Measurements from ENCODE around the gene CCDC138. TPM values are rescaled to one million over a fixed set of nuclear protein-coding genes. Genes with fewer than 3 reads are reported as not detected.
A peak's percentile ranks its signal among the peaks of the same experiment; 100 is the strongest.

CCDC138 gene
- total and polyA plus RNA-seq, 2 of the 13 experiments (the other 11 are each of a cell fraction or from before 2014, with no cell fraction given): 5.6 to 32.5 TPM

DNA sequence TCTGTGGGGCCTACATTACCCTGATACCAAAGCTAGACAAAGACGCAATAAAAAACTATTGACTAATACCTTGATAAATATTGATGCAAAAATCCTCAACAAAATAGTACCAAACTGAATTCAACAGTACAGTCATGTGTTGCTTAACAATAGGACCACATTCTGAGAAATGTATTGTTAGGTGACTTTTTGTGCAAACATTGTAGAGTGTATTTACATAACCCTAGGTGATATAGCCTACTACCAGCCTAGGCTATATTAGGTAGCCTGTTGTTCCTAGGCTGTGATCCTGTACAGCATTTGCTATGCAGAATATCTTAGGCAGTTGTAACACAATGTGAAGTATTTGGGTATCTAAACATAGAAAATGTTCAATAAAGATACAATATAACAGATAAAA is 36.7 kb downstream of the CCDC138 start (continued):
- TF ChIP-seq ZFAT (CRISPR knock-in tag; conservative IDR thresholded peaks at IDR 0.05) (no peak), CEBPB (IDR thresholded peaks at IDR 0.05; ENCODE audit: borderline replicate concordance, low read depth, low read length) (peak; percentile 67), NR2F1 (CRISPR knock-in tag; IDR thresholded peaks at IDR 0.05) (peak; percentile 47 to 49; a peak in 2 of 4 replicates), ZNF230 (CRISPR knock-in tag; IDR thresholded peaks at IDR 0.05) (no peak), ISX (CRISPR knock-in tag; conservative IDR thresholded peaks at IDR 0.05) (no peak), GATAD2A (CRISPR knock-in tag; IDR thresholded peaks at IDR 0.05) (peak; percentile 63), FOXP1 (IDR thresholded peaks at IDR 0.05) (no peak), FOXP1 (CRISPR knock-in tag; IDR thresholded peaks at IDR 0.05) (0 out of 2 replicates have a peak, but pooled peaks have one; percentile 12), RXRB (CRISPR knock-in tag; IDR thresholded peaks at IDR 0.05; ENCODE audit: borderline replicate concordance) (0 out of 2 replicates have a peak, but pooled peaks have one; percentile 30)
- TF ChIP-seq, protein P1, sequence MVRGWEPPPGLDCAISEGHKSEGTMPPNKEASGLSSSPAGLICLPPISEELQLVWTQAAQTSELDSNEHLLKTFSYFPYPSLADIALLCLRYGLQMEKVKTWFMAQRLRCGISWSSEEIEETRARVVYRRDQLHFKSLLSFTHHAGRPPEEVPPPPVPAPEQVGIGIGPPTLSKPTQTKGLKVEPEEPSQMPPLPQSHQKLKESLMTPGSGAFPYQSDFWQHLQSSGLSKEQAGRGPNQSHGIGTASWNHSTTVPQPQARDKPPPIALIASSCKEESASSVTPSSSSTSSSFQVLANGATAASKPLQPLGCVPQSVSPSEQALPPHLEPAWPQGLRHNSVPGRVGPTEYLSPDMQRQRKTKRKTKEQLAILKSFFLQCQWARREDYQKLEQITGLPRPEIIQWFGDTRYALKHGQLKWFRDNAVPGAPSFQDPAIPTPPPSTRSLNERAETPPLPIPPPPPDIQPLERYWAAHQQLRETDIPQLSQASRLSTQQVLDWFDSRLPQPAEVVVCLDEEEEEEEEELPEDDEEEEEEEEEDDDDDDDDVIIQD (CRISPR knock-in tag; IDR thresholded peaks at IDR 0.05; ENCODE audit: low read depth): peak; percentile 48; the same call in 1 of the 2 replicates
- TF ChIP-seq, protein P2, sequence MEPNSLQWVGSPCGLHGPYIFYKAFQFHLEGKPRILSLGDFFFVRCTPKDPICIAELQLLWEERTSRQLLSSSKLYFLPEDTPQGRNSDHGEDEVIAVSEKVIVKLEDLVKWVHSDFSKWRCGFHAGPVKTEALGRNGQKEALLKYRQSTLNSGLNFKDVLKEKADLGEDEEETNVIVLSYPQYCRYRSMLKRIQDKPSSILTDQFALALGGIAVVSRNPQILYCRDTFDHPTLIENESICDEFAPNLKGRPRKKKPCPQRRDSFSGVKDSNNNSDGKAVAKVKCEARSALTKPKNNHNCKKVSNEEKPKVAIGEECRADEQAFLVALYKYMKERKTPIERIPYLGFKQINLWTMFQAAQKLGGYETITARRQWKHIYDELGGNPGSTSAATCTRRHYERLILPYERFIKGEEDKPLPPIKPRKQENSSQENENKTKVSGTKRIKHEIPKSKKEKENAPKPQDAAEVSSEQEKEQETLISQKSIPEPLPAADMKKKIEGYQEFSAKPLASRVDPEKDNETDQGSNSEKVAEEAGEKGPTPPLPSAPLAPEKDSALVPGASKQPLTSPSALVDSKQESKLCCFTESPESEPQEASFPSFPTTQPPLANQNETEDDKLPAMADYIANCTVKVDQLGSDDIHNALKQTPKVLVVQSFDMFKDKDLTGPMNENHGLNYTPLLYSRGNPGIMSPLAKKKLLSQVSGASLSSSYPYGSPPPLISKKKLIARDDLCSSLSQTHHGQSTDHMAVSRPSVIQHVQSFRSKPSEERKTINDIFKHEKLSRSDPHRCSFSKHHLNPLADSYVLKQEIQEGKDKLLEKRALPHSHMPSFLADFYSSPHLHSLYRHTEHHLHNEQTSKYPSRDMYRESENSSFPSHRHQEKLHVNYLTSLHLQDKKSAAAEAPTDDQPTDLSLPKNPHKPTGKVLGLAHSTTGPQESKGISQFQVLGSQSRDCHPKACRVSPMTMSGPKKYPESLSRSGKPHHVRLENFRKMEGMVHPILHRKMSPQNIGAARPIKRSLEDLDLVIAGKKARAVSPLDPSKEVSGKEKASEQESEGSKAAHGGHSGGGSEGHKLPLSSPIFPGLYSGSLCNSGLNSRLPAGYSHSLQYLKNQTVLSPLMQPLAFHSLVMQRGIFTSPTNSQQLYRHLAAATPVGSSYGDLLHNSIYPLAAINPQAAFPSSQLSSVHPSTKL (CRISPR knock-in tag; IDR thresholded peaks at IDR 0.05): peak; percentile 88

Data from HepG2 (cell line).